Hematopoietic multipotent progenitor cell (in vitro differentiated cells): Measurements from ENCODE around the gene MORN5. TPM values are rescaled to one million over a fixed set of nuclear protein-coding genes. Genes with fewer than 3 reads are reported as not detected.

Source experiments
- DNase-seq, 3 donors: peaks; one replicate each; pipeline ENCODE4 v3.0.0-alpha.2; 2011 to 2015; ENCODE audit warnings: low read depth in 2 of 3, low spot score in 2 of 3
- total RNA-seq: library from RNA; depleted of rRNA; stranded (reverse); fragments of >200 nt; gene quantifications from one replicate; pipeline ENCODE4 v1.2.3, GENCODE V29; 2012

The MORN5 gene
- total RNA-seq: 0.27 TPM

GRCh38 chr9:122159026-122159924, at the start of gene MORN5, which contains the start of gene NDUFA8:
Gene MORN5 (plus strand): TSS chr9:122159908. CDS start chr9:122159973, 65 bp downstream.
Gene NDUFA8 (minus strand): TSS chr9:122159779. CDS start chr9:122159677, 102 bp downstream.
- DNase-seq: peak; percentile 95 to 97 (median 97)

DNA sequence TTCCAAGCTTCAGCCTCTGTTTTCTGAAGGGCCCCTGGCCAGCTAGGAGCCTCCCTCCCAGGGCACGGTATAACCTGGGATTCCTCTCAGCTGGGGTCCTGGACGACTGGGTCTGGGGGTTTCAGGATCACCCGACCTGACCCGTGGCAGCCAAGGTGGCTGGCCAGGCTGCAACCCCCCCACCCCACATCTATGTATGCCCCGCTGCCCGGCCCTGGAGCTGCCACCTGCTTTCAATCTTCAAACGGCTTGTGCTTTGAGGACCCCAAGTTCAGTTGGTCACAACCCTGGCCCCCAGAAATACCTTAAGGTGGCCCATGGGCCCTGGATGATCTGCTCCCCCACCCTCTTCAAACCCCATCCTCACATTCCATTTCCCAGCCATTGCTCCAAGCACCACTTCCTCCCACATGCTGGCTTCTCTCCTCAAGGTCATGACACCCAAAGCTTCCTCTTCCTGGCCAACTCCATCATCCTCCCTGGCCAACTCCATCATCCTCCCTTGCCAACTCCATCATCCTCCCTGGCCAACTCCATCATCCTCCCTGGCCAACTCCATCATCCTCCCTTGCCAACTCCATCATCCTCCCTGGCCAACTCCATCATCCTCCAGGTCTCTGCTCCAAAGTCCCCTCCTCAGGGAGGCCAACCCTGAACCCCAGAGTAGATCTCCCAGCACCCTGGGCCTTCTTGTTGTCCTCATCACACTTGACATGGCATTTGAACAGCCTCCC, 49.4 kb upstream of the MORN5 start:
- no peak for DNase-seq

- DNase-seq: no peak
These were observed 48.2 kb upstream of the MORN5 start for GRCh38 chr9:122111413-122112085.

DNA sequence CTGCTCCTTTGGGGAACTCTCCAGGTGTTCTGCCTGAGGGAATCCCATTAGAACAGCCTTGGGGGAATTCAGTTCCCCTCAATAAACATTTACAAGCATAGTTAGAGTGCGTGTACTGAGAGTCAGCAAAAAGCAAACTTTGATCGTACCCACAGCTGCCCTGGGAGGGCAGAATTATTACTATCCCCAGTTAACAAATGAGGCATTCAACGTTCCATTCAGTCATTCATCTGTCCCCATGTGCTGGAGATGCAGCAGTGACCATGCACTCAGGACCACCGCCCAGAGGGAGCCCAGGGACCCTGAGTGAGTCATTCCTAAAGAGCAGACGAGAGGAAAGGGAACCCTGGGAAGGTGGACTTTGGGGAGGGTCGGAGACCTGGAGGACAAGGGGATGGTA, 47.5 kb upstream of the MORN5 start:
- no peak for DNase-seq

DNA sequence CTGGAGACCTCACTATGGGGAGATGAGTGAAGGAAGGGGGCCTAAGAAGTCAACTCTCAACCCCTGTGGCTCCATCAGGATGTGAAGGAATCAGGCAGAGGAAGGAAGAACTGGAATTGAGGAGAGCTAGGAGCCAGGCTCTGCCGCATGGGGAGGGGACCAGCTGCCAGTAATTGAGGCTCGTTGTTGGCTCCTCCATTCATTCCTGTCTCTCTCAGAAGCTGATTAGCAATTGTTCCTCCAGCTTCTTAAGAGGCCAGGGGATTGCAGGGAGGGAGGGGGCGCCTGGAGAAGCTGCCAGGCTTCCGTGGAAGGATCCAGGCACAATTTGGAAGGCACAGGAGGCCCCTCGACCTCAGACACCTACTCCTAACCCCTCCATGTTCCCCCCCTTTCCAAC, 46.1 kb upstream of the MORN5 start:
- DNase-seq: no peak

DNA sequence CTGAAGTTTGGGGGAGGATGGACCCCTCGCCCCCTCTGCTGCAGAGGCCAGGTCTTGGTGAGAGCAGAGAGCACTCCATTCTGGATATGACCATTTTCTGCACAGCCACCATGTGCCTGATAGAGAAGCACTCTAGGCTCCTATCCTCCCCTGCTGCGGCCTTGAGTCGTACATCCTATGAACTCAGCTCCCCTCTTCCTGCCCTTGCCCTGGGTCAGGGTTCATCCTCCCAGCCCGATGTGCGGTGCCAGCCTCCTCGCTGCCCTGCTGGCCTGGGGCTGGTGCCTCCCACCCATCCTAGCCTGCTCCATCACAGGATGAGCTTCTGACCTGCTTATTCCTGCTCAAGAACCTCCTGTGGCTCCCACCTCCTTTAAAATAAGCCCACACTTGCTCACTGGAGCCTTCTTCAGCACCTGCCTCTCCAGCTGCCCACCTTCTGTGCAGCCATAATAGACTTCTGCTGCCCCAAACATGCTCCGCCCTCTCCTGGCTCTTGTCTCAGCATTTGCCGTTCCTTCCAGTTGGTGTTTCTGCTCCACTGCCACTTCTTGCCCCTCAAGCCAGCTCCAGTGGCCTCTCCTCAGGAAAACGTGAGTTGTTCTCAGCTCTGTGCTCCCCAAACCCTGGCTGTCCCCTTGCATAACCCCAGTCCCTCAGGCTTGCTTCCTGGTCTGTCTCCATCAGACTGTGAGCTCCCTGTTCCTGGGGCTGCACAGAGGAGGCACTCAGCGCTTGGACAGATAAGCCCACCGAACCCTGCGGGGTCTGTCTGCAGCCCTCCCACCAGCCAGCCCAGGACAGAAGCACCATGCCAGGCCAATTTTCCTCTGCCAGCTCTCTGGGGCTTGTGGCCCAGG, 44.3 kb upstream of the MORN5 start:
- no peak for DNase-seq

- DNase-seq: no peak
These were observed 43.7 kb upstream of the MORN5 start for GRCh38 chr9:122116040-122116439.

DNA sequence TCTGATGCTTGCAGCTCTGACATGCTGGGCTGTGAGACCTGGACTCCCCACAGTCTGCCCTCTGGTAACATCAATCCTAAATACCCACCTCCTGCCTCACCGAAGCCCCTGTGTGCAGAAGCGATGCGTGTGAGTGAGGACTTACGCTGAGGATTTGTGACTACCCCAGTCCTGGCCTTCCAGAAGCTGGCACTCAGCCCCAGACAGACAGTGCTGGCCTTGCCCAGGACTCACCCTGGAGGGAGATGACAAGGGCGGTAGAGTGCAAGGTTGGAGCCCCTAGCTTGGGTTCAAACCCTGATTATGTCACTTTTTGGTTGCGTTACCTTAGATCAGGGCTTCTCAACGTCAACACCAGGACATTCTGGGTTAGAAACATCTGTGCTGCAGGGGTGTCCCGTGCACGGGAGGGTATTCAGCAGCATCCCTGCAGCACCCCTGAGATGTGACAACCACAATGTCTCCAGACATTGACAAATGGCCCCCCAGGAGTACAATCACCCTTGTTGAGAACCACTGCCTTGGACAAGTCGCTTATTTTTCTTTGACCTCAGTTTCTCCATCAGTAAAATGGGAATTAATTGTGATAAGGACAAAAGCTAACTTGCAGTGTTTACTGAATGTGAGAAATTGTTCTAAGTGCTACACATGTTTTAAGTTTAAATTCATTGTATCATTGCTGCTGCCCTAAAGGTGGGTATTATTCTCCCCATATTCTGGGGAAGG, 43.1 kb upstream of the MORN5 start:
- no peak for DNase-seq

GRCh38 chr9:122117241-122117640, 42.5 kb upstream of the MORN5 start:
- peak in 1 of 3 donors; percentile 51 for DNase-seq

GRCh38 chr9:122118343-122119165, 41.2 kb upstream of the MORN5 start:
- no peak for DNase-seq

DNA sequence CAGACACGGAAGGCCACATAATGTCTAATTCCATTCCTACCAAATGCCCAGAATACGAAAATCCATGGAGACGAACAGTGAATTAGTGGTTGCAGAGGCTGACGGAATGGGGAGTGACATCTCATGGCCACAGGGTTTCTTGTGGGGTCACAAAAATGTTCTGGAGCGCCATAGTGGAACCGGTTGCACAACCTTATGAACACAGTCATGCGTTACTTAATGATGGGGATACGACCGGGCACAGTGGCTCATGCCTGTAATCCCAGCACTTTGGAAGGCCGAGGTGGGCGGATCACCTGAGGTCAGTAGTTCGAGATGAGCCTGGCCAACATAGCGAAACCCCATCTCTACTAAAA, 40.6 kb upstream of the MORN5 start:
- DNase-seq: no peak

GRCh38 chr9:122119721-122120120, 40.0 kb upstream of the MORN5 start:
- DNase-seq: no peak

DNA sequence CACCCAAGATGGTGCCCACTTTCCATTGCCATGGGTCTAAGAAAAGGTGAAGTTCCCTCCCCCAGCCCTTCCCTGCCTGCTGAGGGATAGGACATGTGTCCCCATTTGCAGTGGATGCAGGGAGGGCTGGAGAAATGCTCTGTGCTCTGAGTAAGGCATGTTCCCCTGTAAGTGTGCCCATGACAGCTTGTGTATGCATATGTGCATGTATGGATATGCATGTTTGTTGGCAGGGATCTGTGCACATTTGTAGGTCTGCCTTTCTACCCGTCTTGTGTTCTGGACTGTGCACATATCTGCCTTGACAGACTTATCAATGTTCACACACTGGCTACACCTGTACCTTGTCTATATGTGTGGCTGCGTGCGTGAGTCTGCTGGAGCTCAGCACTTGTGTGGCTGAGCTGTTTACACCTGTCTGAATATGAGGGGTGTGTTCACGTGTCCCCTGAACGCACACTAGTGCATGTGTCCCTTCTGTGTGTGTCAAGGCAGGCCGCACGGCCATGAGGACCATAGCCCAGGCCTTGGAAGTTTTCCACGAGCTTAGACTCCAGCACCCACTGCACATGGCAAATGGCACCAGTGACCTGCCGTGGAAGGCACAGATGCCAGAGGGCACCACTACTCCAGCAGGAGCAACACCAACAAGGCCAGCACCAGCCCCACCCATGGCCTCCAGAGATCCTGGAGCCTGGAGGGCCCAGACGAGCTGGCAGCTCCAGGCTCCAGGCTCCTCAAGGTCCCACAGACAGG, 39.2 kb upstream of the MORN5 start:
- DNase-seq: no peak

GRCh38 chr9:122121391-122121790, 38.3 kb upstream of the MORN5 start:
- no peak for DNase-seq

- no peak for DNase-seq
These were observed 37.8 kb upstream of the MORN5 start for GRCh38 chr9:122121931-122122330.

DNA sequence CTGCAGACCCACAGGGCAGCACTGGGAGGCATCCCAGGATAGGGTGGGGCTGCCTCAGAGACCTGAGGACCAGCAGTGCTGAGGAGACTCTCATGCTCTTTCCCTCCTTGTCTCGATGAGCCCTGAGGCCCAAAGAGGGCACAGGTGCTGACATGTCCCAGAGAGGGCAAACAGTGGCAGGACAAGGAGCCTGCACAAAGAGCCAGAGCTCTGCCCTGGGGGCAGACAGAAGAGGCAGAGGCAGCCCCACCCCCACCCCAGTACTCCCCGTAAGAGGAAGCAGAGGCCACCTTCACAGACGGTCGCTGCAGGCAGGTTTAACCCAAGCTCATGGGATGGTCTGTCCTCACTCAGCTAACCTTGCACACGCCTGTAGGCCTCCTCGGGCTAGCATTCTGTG, 37.2 kb upstream of the MORN5 start:
- peak in 1 of 3 donors; percentile 34 for DNase-seq

- peak; percentile 58 to 80 (median 71) for DNase-seq
These were observed 36.6 kb upstream of the MORN5 start for GRCh38 chr9:122122903-122123632.
